Natural killer cell (primary cell): ENCODE results near the gene PLCB4. TPM values are rescaled to one million over a fixed set of nuclear protein-coding genes. Genes with fewer than 3 reads are reported as not detected.

ENCODE experiments used
- ATAC-seq, 3 donors: fragments of 150-1000 bp in 2 of 3; fragments of 200-7000 bp in 1 of 3; cut with Tn5 transposase; 1 replicate in 1 of 3; 2 replicates in 2 of 3; pipeline ENCODE4 v1.10.0; 2021; ENCODE audit warnings: mild to moderate bottlenecking in 2 of 3, moderate library complexity in 2 of 3
- DNase-seq, 2 donors: peaks; one replicate each; pipeline versions ENCODE4 v3.0.0 to v3.0.0-alpha.2; 2013 to 2021; ENCODE audit warnings: mixed read lengths in 1 of 2
- H3K27ac ChIP-seq: one replicate; pipeline ENCODE4 v1.5.1; 2013; ENCODE audit warnings: mild to moderate bottlenecking, low read length
- H3K27me3 ChIP-seq: one replicate; pipeline ENCODE4 v1.6.1; 2013; ENCODE audit warnings: low read length; ENCODE audit not compliant: control insufficient read depth, insufficient read depth
- H3K36me3 ChIP-seq: one replicate; pipeline ENCODE4 v1.6.1; 2013; ENCODE audit warnings: low read length; ENCODE audit not compliant: control insufficient read depth, insufficient read depth
- H3K4me1 ChIP-seq: one replicate; pipeline ENCODE4 v1.6.1; 2013; ENCODE audit warnings: low read length; ENCODE audit not compliant: control insufficient read depth, insufficient read depth
- H3K4me3 ChIP-seq: one replicate; pipeline ENCODE4 v1.5.1; 2013; ENCODE audit warnings: low read length
- H3K9me3 ChIP-seq: one replicate; pipeline ENCODE4 v1.6.1; 2013; ENCODE audit warnings: low read length; ENCODE audit not compliant: control insufficient read depth, insufficient read depth
- H3K27ac Mint-ChIP-seq, 2 donors: one replicate each; pipeline ENCODE4 v1.8.0; 2022; ENCODE audit warnings: mild to moderate bottlenecking in 2 of 2, mixed read lengths in 2 of 2, moderate library complexity in 1 of 2
- H3K27me3 Mint-ChIP-seq, 2 donors: one replicate each; pipeline ENCODE4 v1.8.0; 2022; ENCODE audit warnings: low read depth in 2 of 2, mixed read lengths in 2 of 2
- H3K36me3 Mint-ChIP-seq: one replicate; pipeline ENCODE4 v1.8.0; 2022; ENCODE audit warnings: mixed read lengths
- H3K4me1 Mint-ChIP-seq, 2 donors: one replicate each; pipeline ENCODE4 v1.8.0; 2022; ENCODE audit warnings: mixed read lengths in 2 of 2
- H3K4me3 Mint-ChIP-seq: one replicate; pipeline ENCODE4 v1.8.0; 2022; ENCODE audit warnings: mild to moderate bottlenecking, moderate library complexity, mixed read lengths
- H3K9me3 Mint-ChIP-seq, 2 donors: one replicate each; pipeline ENCODE4 v1.8.0; 2022; ENCODE audit warnings: mixed read lengths in 2 of 2
- CTCF ChIP-seq: fragments of 200-600 bp; IDR thresholded peaks from one replicate; pipeline ENCODE4 v1.8.0; 2022; ENCODE audit warnings: antibody characterized with exemption
- WGBS: methylation state at CpG from one replicate; pipeline ENCODE4 v1.1.7; 2013; ENCODE audit warnings: missing lambda C conversion rate; ENCODE audit not compliant: insufficient coverage; 5-methylcytosine and 5-hydroxymethylcytosine counted together
- intact Hi-C: fragments of 100-400 bp; cut with micrococcal nuclease; formaldehyde crosslinking; loops from one replicate; pipeline ENCODE4 v1.14.2; 2022
- total RNA-seq, 4 donors: library from RNA; stranded (reverse); fragments of 120-200 nt in 1 of 4; gene quantifications; one replicate each; pipeline versions ENCODE4 v1.2.3 to v1.2.4, GENCODE V29; 2013 to 2022

The PLCB4 gene
- total RNA-seq, 3 donors from 2014 or later (not counting 1 experiment from before 2014, with no cell fraction given), result 0.05 to 0.40 TPM; not detected in 1

- ATAC-seq (no peak), DNase-seq (no peak)
- Histone ChIP-seq H3K4me3 (no peak overlapping the region), H3K27ac (no peak overlapping the region), H3K4me1 (no peaks in the 10 kb centered on the region), H3K36me3 (no peaks in the 10 kb centered on the region), H3K9me3 (no peaks in the 10 kb centered on the region), H3K27me3 (no peaks in the 10 kb centered on the region)
- peaks cover 0 to 6% of the 10 kb centered on the region in 2 donors for H3K27me3 Mint-ChIP-seq
- no peaks in the 10 kb centered on the region for H3K4me1 Mint-ChIP-seq
- intact Hi-C loops, result no loop called here
- H3K4me3 Mint-ChIP-seq, result no peak overlapping the region
- H3K27ac Mint-ChIP-seq, result no peak overlapping the region
- H3K36me3 Mint-ChIP-seq, result no peaks in the 10 kb centered on the region
- H3K9me3 Mint-ChIP-seq, result no peaks in the 10 kb centered on the region
- WGBS, result 100% methylated on average over 2 of the region's 2 CpGs
- TF ChIP-seq CTCF, result no peak
Measured at GRCh38 chr20:9342651-9343050, 273.8 kb downstream of the PLCB4 start.

- H3K27ac Mint-ChIP-seq, result no peak overlapping the region
- TF ChIP-seq CTCF, result no peak
- H3K4me1 ChIP-seq, result no peaks in the 10 kb centered on the region
- WGBS, result 80% methylated on average over 11 of the region's 11 CpGs
- H3K36me3 ChIP-seq, result no peaks in the 10 kb centered on the region
- no peaks in the 10 kb centered on the region for H3K9me3 Mint-ChIP-seq
- ATAC-seq (no peak), DNase-seq (no peak)
- H3K36me3 Mint-ChIP-seq, result no peaks in the 10 kb centered on the region
- no peaks in the 10 kb centered on the region for H3K4me1 Mint-ChIP-seq
- peaks cover 0 to 6% of the 10 kb centered on the region in 2 donors for H3K27me3 Mint-ChIP-seq
- no peak overlapping the region for H3K4me3 Mint-ChIP-seq
- H3K27me3 ChIP-seq, result no peaks in the 10 kb centered on the region
- no peak overlapping the region for H3K27ac ChIP-seq
- H3K4me3 ChIP-seq, result no peak overlapping the region
- intact Hi-C loops, result no loop called here
- H3K9me3 ChIP-seq, result no peaks in the 10 kb centered on the region
Measured at GRCh38 chr20:9344083-9344920, 275.4 kb downstream of the PLCB4 start.

- no peak overlapping the region for H3K4me3 ChIP-seq
- no peak for TF ChIP-seq CTCF
- DNase-seq (no peak), ATAC-seq (no peak)
- no peaks in the 10 kb centered on the region for H3K27me3 ChIP-seq
- Mint-ChIP-seq H3K4me1 (no peaks in the 10 kb centered on the region), H3K27ac (no peak overlapping the region), H3K27me3 (peaks cover 0 to 6% of the 10 kb centered on the region in 2 donors), H3K36me3 (no peaks in the 10 kb centered on the region), H3K4me3 (no peak overlapping the region), H3K9me3 (no peaks in the 10 kb centered on the region)
- H3K27ac ChIP-seq, result no peak overlapping the region
- H3K9me3 ChIP-seq, result no peaks in the 10 kb centered on the region
- no peaks in the 10 kb centered on the region for H3K36me3 ChIP-seq
- WGBS, result 85% methylated on average over 2 of the region's 3 CpGs
- no peaks in the 10 kb centered on the region for H3K4me1 ChIP-seq
- intact Hi-C loops, result no loop called here
Measured at GRCh38 chr20:9348316-9348715, 279.4 kb downstream of the PLCB4 start.

- Histone ChIP-seq H3K27ac (no peak overlapping the region), H3K27me3 (no peaks in the 10 kb centered on the region), H3K9me3 (no peaks in the 10 kb centered on the region), H3K4me3 (no peak overlapping the region), H3K4me1 (no peaks in the 10 kb centered on the region), H3K36me3 (no peaks in the 10 kb centered on the region)
- WGBS, result 85% methylated on average over 2 of the region's 2 CpGs
- DNase-seq (no peak), ATAC-seq (no peak)
- H3K27ac Mint-ChIP-seq, result no peak overlapping the region
- intact Hi-C loops, result no loop called here
- H3K4me1 Mint-ChIP-seq, result no peaks in the 10 kb centered on the region
- H3K4me3 Mint-ChIP-seq, result no peak overlapping the region
- H3K27me3 Mint-ChIP-seq, result peaks cover 0 to 6% of the 10 kb centered on the region in 2 donors
- no peaks in the 10 kb centered on the region for H3K9me3 Mint-ChIP-seq
- H3K36me3 Mint-ChIP-seq, result no peaks in the 10 kb centered on the region
- TF ChIP-seq CTCF, result no peak
Measured at GRCh38 chr20:9348747-9349146, 279.9 kb downstream of the PLCB4 start.
